ENCODE measurements around the gene RIOK2. TPM values are rescaled to one million over a fixed set of nuclear protein-coding genes. Genes with fewer than 3 reads are reported as not detected.

The RIOK2 gene
- total and polyA plus RNA-seq, 2 of the 8 experiments (the other 6 are each of a cell fraction or from before 2014, with no cell fraction given) = 5.4 to 35.0 TPM

DNA sequence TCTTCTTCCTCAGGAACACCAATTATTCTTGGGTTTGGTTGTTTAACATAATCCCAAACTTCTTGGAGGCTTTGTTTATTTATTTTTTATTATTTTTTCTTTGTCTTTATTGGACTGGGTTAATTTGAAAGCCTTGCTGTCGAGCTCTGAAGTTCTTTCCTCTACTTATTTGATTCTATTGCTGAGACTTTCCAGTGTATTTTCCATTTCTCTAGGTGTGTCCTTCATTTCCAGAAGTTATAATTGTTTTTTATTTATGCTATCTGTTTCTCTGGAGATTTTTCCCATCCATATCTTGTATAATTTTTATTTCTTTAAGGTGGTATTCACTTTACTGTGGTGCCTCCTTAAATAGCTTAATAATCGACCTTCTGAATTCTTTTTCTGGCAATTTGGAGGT, 8.8 kb upstream of the RIOK2 start (continued):
- TF ChIP-seq TAF7 (optimal IDR thresholded peaks at IDR 0.05; ENCODE audit: borderline replicate concordance, low read depth, low read length) (no peak), CHD7 (IDR thresholded peaks at IDR 0.05; ENCODE audit: insufficient replicate concordance, low read length) (no peak), FOSL1 (IDR thresholded peaks at IDR 0.05; ENCODE audit: insufficient read depth, low read depth, low read length) (no peak), SP4 (IDR thresholded peaks at IDR 0.05; ENCODE audit: low read length) (no peak), ATF2 (IDR thresholded peaks at IDR 0.05; ENCODE audit: low read length) (no peak), BRCA1 (IDR thresholded peaks at IDR 0.05; ENCODE audit: low read depth, low read length) (no peak)
